ENCODE data around the gene ANHX.
"Not testable (repeated sequence)": the region's sequence is repeated elsewhere in the genome, so short reads cannot be mapped to it uniquely, and the experiment has no call there.

GRCh38 chr12:133255833-133256232 lies 20.2 kb upstream of the ANHX start:
- TF ChIP-seq CTCF (conservative IDR thresholded peaks at IDR 0.05 in 1 of 2, IDR thresholded peaks at IDR 0.05 in 1 of 2; ENCODE audit: extremely low read depth in 1 of 2, insufficient read depth in 1 of 2, low read depth in 1 of 2, low read length in 2 of 2); EZH2 (IDR thresholded peaks at IDR 0.05; ENCODE audit: borderline replicate concordance, low read length): not testable (repeated sequence)
